HG03354 (cell line): Measurements from ENCODE around the gene DLAT.

Experiments
- ATAC-seq: cut with Tn5 transposase; IDR thresholded peaks from one replicate; pipeline ENCODE4 v1.9.1; 2021; ENCODE audit warnings: mild to moderate bottlenecking; ENCODE audit not compliant: unreplicated experiment, poor library complexity, severe bottlenecking

Gene DLAT

GRCh38 chr11:112103446-112103845 is 78.2 kb downstream of the DLAT start:
- ATAC-seq: no peak

- no peak for ATAC-seq
Measured at GRCh38 chr11:112106070-112106469, 80.9 kb downstream of the DLAT start.
